Activated CD4-positive, alpha-beta T cell treated with anti-CD3 and anti-CD28 coated beads, Interleukin-2, amount 50 U/mL, for 1 hour (primary cell): ENCODE data around the gene ARHGAP18.

Source experiments
- DNase-seq: peaks from one replicate; pipeline ENCODE4 v3.0.0-alpha.2; 2020

ARHGAP18 gene

DNA sequence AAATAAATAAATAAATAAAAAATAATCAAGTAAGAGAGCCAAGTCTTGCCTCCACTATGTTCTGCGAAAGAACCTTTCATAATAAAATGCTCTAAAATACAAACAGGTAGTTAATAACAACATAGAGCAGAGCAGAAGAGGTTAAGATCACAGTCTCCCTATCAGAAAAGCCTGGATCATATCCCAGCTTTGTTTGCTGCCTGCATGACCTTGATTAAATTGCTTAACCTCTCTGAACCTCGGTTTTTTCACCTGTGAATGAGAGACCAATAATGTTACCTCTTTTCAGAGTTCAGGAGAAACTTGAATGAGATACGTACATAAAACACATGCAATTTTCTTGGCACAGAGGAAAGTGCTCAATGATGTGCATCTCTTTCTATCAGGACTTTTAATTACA is 44.4 kb downstream of the ARHGAP18 start:
- DNase-seq, result no peak

DNA sequence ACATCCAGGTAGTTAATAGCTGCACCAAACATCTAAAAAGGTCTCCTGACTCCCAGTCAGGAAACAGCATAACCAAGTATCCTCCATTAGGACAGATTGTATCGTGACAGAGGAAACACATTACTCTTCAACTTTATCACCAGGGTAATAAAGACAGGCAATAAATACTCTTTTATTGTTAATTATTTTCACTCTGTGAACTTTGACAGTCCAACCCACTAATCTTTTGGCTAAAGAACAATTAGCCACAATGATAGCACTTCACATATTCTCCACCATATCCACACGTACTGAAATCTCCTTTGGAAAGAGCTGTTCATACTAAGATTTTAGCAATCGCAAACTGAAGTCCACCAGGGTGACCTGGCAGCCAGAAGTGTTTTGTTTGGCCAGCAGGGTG is 46.4 kb downstream of the ARHGAP18 start:
- DNase-seq, result no peak

DNA sequence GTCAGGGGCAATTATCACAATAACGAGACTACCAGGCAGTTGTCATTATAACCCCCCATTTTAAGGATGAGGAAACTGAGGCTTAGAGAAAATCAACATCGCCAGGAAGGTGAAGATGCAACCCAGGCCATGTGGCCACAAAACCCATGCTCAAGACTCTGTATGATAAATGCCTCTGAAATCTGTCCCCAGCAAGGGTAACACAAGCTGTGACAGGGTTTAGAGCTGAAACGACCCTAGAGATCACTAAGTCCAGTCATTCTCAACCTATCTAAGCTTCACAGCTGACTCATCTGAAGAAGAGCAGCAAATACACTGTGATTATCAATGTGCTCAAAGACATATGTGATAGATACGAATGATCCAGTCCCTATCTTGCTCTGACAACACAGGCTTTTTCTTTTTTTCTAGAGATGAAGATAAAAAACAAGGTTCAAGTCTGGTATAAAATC is 47.0 kb downstream of the ARHGAP18 start:
- DNase-seq, result no peak

DNA sequence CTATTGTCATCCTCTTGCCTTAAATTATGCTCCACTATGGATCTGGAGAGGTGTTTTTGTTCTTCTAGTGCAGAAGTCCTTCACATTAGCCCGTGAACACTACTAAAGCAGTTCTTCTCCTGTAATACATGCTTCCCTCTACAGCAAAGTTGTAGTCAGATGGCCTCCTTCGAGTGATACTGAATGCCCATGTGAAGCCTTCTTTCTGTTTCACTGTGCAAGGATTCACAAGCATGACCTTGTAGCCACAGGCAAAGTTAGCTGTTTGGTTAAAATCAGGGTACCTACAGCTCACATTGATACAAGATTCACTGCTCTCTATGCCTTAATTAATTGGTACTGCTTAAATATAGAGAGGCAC is 47.6 kb downstream of the ARHGAP18 start:
- no peak for DNase-seq

DNA sequence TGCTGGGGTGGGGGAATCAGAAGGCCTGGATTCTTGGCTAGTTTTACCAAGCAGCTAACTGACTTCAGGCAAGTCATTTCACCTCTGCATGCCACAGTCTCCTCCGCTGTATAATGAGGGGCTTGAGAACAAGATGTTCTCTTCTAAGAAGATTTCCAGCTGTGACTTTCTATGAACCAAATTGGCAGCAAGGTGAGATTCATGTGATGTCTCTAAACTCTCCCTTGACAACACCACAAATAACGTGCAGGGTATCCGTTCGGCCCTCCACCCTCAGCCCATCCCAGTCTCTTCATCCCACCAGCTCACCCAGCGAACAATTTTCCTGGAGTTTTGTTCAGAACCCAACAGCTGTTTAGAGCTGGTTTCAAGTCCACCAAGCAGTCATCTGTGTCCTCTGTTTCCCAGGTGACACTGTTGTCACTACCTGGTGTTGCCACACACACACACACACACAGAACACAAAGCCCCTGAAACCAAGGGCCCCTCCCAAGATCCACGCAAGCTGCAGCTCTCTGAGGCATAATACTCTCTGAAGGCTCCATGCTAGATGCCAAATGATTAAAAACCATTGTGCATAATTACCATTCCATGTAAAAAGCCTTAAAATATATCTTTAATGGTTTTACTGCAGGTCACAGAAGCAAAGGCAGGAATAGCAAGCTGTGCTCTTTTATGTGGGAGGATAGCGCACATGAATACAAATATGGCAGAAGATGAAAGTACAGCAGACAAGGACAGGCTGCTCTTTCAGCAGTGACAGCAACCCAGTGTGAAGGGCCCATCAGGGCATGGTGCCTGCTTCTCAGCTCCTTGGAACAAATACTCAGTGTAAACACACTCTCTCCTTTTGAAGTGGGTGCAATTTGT is 48.2 kb downstream of the ARHGAP18 start:
- DNase-seq, result no peak

DNA sequence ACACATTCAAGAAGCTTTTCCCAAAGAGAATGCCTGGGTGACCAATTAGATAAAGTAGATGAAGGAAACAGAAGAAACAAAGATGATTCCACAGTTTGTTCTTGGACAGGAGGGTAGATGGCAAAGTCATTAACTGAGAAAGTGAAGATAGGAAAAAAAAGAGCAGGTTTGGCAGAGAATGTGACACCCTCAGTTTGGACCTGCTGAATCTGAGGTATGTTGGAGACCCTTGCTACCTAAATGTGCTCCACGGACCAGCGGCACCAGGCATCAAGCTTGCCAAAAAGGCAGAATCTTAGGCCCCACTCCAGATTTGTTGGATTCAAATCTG is 49.7 kb downstream of the ARHGAP18 start:
- no peak for DNase-seq

DNA sequence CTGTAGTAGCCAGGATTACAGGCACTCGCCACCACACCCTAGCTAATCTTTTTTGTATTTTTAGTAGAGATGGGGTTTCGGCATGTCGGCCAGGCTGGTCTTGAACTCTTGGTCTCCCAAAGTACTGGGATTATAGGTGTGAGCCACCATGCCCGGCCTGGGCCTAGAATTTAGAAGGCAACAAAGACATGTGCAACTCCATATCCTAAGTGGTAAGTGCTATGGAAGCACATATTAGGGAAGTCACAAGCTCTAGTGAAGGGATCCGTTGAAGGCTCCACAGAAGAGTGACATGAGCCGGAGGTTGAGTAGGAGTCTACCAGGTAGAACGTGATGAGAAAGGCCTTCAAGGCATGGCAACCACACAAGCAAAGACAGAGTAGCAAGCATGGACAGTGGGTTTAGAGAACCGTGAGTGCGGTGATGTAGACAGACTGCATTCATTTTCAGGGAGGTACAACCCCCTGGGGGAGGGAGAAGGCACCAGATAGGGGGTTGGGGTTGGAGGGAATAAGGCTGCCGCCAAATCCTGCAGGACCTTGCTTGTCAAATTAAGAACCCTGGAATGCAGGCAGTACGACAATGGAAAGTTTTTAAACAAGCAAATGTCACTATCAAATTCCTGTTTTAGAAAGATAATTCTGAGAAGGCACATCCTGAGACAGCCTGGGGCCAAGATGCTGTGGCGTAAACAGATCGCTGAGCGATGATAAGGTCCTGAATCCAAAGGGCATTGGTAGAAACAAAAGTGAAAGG is 50.2 kb downstream of the ARHGAP18 start:
- DNase-seq, result no peak

DNA sequence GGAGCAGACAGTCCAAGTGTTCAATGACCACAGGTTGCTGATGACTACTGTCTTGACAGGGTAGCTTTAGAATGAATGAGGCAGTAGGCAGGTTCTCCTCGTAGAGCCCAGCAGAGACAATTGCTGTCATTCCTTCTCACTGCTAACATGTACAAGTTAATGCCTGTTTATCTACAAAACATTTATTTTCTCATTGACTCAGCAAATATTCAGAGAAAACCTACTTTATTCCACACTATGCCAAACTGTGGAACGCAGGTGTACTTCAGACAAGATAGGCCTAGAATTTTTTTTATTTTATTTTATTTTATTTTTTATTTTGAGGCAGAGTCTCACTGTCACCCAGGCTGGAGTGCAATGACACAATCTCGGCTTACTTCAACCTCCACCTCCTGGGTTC is 50.8 kb downstream of the ARHGAP18 start:
- no peak for DNase-seq

DNA sequence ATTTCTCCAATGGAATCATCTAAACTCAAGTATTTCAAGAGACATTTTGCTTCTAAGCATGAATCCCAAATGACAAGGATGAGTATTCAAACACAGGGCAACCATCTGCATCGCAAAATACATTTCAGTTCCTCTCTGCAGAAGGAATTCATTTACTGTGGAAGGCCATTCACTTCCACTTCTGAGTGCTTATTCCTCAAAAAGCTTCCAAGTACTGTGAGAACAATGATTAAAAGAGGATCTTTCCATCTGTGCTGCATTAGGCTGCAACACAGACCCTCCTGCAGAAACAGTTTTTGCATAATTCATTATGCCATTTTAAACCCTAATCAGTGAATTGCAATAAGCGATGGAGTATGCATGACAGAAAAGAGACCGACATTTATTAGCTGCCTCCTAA is 52.5 kb downstream of the ARHGAP18 start:
- DNase-seq, result no peak

DNA sequence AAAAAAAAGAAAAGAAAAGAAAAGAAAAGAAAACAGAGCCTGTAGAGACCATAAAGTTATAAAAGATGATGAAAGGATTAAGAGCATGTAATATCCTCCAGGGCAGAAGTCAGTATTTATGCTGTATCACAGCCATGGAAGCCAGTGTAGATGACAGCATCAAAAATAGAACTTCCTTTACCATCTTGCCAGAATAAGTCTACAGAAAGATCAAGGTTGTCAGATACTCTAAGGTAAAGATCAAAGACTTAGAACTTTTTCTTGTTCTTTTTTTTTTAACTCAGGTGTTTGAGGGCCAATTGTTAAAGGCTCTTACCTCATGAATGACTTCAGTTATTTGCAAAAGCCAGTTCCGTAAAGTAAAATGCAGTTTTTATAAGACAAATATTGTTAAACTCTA is 54.6 kb downstream of the ARHGAP18 start:
- DNase-seq, result no peak

DNA sequence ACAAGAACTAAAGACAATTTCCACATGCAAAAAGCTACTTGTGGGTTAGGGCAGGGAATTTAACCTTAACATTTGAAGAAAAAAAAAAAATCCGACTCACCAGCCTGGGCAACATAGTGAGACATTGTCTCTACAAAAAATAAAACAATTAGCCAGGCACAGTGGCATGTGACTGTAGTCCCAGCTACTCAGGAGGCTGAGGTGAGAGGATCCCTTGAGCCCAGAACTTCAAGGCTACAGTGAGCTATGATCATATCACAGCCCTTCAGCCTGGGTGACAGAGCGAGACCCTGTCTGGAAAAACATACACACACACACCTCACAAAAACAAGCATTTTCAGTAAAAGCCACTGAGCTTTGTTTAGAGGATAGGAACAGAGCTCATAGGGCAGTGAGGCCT is 56.2 kb downstream of the ARHGAP18 start:
- no peak for DNase-seq

DNA sequence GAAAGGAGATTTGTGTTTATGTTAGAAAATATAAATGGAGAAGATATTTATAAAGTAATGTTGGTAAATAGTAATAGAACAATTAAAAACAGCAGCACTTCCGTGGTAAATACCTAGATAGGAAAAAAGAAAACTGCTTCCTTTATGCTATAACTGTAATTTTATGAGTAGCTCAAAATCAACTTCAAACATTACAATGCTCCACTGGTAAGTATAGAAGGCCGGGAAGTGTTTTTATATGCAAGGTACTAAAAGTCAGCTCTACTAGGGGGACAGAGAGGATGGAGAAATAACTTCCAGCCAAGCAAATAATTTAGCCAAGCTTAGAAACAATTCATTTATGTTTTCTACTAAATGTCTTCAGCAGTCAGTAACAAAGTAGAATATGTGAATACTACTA is 56.7 kb downstream of the ARHGAP18 start:
- DNase-seq, result no peak

DNA sequence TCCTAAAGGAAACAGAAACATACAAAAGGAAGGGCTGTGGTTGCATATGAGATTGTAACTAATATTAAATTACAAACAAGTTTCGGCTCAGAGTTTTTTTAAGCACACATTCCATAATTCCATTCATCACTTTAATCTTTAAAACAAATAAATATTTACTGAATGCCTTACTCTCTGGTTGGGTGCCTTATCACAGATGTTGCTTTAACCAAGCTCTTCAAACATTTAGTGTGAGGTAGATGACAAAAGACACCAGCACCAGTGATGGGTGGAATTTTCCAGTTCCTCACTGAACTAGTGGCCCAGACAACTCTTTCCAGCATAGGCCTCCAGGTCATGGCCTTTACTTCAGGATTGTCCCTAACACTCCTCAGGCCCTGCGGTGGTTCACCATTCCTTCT is 58.7 kb downstream of the ARHGAP18 start:
- DNase-seq, result no peak

DNA sequence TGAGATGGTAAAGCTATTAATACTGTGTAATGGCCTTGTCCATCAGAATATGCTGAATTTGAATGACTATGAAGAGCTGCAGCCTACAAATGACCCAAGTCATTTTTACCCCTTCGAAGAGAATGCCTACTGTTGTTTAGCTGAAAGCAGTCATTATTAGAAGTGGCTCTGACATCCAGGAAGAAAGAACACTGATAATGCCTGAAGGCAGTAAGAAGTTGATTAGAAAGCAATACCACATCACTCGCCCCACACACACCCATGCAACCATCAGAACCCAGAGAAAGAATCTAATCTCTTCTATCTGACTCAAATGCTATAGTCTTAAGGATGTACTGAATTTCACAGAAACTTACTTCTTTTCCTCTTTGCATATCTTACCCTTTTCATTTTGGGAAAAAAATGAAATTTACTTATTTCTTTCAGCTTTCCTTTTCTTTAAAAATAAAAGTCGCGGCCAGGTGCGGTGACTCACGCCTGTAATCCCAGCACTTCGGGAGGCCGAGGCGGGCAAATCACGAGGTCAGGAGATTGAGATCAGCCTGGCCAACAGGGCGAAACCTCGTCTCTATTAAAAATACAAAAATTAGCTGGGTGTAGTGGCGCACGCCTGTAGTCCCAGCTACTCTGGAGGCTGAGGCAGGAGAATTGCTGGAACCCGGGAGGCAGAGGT is 61.0 kb downstream of the ARHGAP18 start:
- no peak for DNase-seq

DNA sequence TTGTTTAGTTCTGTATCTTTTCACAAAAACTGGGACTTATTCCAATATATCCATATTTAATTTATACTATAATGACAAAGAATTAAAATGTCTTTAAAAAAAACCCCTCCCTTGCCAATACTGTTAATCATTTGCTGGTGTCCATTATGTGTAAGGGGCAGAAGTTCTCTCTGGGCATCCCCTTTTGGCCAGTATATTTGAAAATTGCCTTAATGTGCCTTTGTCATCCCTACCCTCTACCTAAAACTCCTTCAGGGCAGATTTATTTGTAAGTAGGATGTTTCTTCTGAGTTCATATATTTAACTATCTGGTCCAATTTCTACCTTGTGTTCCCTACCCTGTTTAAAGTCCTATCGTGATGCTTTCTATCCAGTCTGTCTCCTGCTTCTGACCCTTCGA is 62.9 kb downstream of the ARHGAP18 start:
- DNase-seq, result no peak

DNA sequence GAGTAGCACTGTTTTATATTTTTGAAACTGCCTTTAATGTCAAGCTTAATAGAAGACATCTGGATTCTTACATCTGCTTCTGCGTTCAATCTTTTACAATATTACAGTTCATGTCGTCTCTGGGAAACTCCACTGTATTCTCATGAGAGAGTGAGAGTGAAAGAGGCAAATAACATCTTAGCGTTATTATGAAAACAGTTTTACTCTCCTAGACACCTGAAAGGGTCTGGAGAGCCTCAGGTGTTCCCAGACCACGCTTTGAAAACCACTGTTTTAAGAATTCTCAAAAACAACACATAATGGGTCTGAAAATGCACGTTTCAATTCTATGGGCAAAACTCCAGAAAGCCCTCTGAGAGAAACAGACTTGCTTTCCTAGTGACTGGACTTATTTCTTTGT is 63.3 kb downstream of the ARHGAP18 start:
- DNase-seq, result no peak

DNA sequence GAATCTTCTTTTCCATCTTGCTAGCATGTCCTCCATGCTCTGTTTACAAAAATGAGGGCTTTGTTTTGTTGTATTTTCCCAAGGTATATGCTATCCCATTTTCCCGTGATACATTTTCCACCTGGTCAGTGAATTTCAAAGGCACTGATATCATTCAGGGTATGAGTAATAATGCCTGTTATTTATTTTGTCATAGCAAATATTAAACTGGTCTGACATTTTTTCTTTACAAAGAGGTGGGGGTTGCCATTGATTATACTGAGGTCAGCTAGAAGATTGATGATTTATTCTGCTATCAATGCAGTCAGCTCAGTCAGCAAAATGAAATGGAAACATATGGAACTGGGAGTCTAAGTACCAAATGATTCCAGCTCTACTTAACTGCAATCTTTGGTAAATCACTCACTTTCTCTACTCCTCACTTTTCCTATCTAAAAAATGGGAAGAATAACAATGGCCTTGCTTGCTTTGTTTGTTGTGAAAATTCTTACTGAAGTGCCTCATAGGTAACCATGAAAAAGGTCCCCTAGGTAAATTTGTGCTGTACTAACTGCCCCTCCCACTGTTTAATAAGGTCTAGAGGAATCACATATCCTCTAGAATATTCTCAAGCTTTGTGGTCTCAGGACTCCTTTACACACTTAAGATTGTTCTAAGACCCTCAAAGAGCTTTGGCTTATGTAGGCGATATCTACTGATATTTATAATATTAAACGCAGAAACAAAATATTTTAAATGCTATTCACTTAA is 64.0 kb downstream of the ARHGAP18 start:
- DNase-seq, result no peak

DNA sequence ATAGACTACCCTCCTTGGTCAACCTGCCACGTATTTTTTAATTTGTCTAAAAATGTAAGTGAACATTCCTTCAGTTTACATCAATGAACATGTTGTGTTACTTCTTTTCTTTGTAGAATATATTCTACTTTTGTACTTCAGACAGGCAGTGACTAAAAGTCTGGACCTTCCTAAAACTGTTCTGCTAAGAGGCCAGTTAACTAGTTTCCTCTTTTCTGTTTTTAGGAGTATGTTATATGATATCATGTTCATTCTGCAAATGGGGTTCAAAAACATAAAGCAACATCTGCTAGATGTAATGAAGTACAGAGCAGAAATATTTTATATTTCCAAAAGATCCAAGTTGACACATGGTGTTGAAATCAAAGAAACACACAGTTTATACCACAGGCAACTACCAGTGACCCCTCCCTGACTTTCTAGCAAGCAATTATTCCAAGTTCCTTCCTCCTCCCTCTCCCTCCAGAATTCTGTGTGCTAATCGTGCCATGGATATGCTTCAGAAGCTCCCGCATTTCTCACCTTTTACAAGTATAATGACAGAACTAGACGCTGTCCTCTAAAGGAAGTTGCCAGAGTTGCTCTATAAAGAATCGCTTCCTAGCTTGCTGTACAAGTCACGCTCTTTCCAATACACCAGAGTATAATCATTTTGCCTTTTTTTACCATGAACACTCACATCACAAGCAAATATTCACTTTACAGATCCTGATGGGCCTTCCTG is 64.7 kb downstream of the ARHGAP18 start:
- no peak for DNase-seq

DNA sequence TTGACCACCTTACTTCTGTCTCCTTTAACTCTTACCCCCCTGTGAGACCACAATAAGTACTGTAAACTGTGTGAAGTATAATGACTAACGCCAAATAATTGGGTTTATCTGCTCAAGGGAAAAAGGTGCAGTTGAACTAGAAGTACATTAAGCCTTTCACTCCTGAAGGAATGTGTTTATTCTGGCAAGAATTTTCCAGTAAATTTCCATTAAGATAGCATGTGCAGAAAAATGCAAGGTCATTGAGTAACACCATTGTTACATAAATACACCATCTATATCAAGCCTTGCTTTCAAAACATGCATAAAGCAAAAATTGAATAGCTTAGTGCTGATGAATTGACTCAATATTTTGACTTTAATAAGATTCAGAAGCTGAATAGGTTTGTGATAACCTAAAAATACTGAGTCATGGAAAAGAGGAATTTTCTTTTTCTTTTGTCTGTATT is 65.4 kb downstream of the ARHGAP18 start:
- DNase-seq, result no peak

DNA sequence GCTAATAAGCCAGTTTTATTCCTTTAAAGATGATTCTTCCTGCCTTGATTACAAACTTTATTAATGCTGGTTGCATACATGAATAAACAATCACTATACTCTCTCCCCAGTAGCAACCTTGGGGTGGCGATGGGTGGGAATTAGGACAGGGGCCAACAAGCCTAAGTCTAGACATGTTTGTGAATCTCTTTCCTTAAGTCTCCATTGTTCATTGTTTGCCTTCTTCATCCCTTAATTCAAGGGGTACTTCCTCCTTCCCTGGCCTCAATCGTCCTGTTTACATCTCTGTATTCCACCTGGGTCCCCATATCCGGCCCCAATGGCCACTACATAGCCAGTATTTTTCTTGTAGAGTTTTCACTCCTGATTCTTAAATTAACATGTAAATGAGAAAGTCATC is 66.0 kb downstream of the ARHGAP18 start:
- no peak for DNase-seq

DNA sequence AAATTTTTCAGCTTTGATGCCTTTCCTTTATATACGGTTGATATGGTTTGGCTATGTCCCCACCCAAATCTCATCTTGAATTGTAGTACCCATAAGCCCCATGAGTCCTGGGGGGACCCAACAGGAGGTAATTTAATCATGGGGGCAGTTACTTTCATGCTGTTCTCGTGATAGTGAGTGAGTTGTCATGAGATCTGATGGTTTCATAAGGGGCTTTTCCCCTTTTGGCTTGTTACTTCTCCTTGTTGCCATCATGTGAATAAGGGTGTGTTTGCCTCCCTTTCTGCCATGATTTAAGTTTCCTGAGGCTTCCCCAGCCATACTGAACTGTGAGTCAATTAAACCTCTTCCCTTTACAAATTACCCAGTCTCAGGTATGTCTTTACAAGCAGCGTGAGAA is 66.8 kb downstream of the ARHGAP18 start:
- no peak for DNase-seq

DNA sequence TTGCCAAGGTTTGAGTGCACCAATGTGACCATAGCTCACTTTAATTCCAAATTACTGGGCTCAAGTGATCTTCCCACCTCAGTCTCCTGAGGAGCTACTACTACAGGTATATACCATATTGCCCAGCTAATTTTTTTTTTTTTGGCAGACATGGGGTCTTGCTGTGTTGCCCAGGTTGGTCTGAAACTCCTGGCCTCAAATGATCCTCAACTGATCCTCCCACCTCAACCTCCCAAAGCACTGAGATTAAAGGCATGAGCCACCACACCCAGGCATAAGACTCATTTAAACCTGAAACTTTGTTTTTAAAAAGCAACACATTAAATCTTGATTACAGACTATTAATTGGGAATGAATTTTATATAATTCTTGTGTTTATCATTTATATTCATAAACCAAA is 67.7 kb downstream of the ARHGAP18 start:
- no peak for DNase-seq

DNA sequence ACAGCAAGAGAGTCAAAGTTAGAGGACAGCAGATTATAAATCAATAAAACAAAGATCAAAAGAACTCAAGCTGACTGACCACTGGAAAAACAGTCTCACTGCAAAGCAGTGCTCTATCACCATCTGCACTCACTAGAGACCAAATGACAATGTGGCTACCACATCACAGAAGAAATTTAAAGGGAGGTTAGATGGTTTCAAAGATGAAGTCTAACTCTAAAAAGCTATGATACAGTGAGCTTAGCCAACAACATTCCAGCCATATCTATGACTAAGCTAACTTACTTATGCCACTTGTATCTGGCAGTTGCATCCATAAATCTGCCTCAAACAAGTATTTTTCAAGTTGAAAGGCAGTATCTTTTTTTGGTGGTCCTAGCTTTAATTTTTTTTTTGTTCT is 68.6 kb downstream of the ARHGAP18 start:
- DNase-seq, result no peak
